ENCODE measurements around the gene NUB1.

The NUB1 gene

GRCh38 chr7:151308791-151309190, 32.8 kb upstream of the NUB1 start:
- no peak overlapping the region for H3K4me3 ChIP-seq (ENCODE audit: insufficient read length, low read depth)
- peaks cover 3% of the 10 kb centered on the region for H3K27me3 ChIP-seq (ENCODE audit: insufficient read depth, insufficient read length)
- peaks cover 5% of the 10 kb centered on the region for H3K4me1 ChIP-seq (ENCODE audit: insufficient read depth, insufficient read length)
- no peak for TF ChIP-seq YY1 (IDR thresholded peaks at IDR 0.05; ENCODE audit: insufficient read depth, insufficient read length)
- TF ChIP-seq SUZ12 (IDR thresholded peaks at IDR 0.05; ENCODE audit: extremely low read depth, insufficient read depth, insufficient read length), result no peak
- no peak for TF ChIP-seq ZNF274 (IDR thresholded peaks at IDR 0.05; ENCODE audit: low read depth, low read length)
- no peak for DNase-seq (ENCODE audit: low read depth, low spot score)
- H3K9me3 ChIP-seq (ENCODE audit: insufficient read depth, low read length), result peaks cover 17% of the 10 kb centered on the region
- no peaks in the 10 kb centered on the region for H3K36me3 ChIP-seq (ENCODE audit: insufficient read depth, insufficient read length, low read length)
- no peak overlapping the region for H3K9ac ChIP-seq (ENCODE audit: insufficient read length, low read depth)

- H3K36me3 ChIP-seq (ENCODE audit: insufficient read depth, insufficient read length, low read length), result no peaks in the 10 kb centered on the region
- H3K9ac ChIP-seq (ENCODE audit: insufficient read length, low read depth), result no peak overlapping the region
- no peak overlapping the region for H3K4me3 ChIP-seq (ENCODE audit: insufficient read length, low read depth)
- no peak for DNase-seq (ENCODE audit: low read depth, low spot score)
- H3K9me3 ChIP-seq (ENCODE audit: insufficient read depth, low read length), result peaks cover 17% of the 10 kb centered on the region
- TF ChIP-seq ZNF274 (IDR thresholded peaks at IDR 0.05; ENCODE audit: low read depth, low read length) (no peak), SUZ12 (IDR thresholded peaks at IDR 0.05; ENCODE audit: extremely low read depth, insufficient read depth, insufficient read length) (no peak), YY1 (IDR thresholded peaks at IDR 0.05; ENCODE audit: insufficient read depth, insufficient read length) (no peak)
- peaks cover 5% of the 10 kb centered on the region for H3K4me1 ChIP-seq (ENCODE audit: insufficient read depth, insufficient read length)
- H3K27me3 ChIP-seq (ENCODE audit: insufficient read depth, insufficient read length), result peaks cover under 1% of the 10 kb centered on the region
These were observed 32.3 kb upstream of the NUB1 start for GRCh38 chr7:151309311-151309710.

- Histone ChIP-seq H3K9me3 (ENCODE audit: insufficient read depth, low read length) (peaks cover 17% of the 10 kb centered on the region), H3K4me3 (ENCODE audit: insufficient read length, low read depth) (no peak overlapping the region), H3K36me3 (ENCODE audit: insufficient read depth, insufficient read length, low read length) (no peaks in the 10 kb centered on the region), H3K4me1 (ENCODE audit: insufficient read depth, insufficient read length) (peaks cover 5% of the 10 kb centered on the region), H3K27me3 (ENCODE audit: insufficient read depth, insufficient read length) (no peaks in the 10 kb centered on the region), H3K9ac (ENCODE audit: insufficient read length, low read depth) (no peak overlapping the region)
- no peak for TF ChIP-seq YY1 (IDR thresholded peaks at IDR 0.05; ENCODE audit: insufficient read depth, insufficient read length)
- no peak for DNase-seq (ENCODE audit: low read depth, low spot score)
These were observed 31.0 kb upstream of the NUB1 start for GRCh38 chr7:151310578-151310977.

GRCh38 chr7:151311294-151311864, 30.2 kb upstream of the NUB1 start:
- Histone ChIP-seq H3K36me3 (ENCODE audit: insufficient read depth, insufficient read length, low read length) (no peaks in the 10 kb centered on the region), H3K4me1 (ENCODE audit: insufficient read depth, insufficient read length) (peaks cover 5% of the 10 kb centered on the region), H3K4me3 (ENCODE audit: insufficient read length, low read depth) (no peak overlapping the region), H3K9me3 (ENCODE audit: insufficient read depth, low read length) (peaks cover 17% of the 10 kb centered on the region), H3K9ac (ENCODE audit: insufficient read length, low read depth) (no peak overlapping the region), H3K27me3 (ENCODE audit: insufficient read depth, insufficient read length) (no peaks in the 10 kb centered on the region)
- TF ChIP-seq YY1 (IDR thresholded peaks at IDR 0.05; ENCODE audit: insufficient read depth, insufficient read length) (no peak), SUZ12 (IDR thresholded peaks at IDR 0.05; ENCODE audit: extremely low read depth, insufficient read depth, insufficient read length) (no peak), ZNF274 (IDR thresholded peaks at IDR 0.05; ENCODE audit: low read depth, low read length) (no peak)
- peak; percentile 57 for DNase-seq (ENCODE audit: low read depth, low spot score)

GRCh38 chr7:151312356-151312755, 29.3 kb upstream of the NUB1 start:
- no peaks in the 10 kb centered on the region for H3K36me3 ChIP-seq (ENCODE audit: insufficient read depth, insufficient read length, low read length)
- DNase-seq (ENCODE audit: low read depth, low spot score), result no peak
- no peak overlapping the region for H3K9ac ChIP-seq (ENCODE audit: insufficient read length, low read depth)
- H3K4me3 ChIP-seq (ENCODE audit: insufficient read length, low read depth), result no peak overlapping the region
- peaks cover 17% of the 10 kb centered on the region for H3K9me3 ChIP-seq (ENCODE audit: insufficient read depth, low read length)
- H3K4me1 ChIP-seq (ENCODE audit: insufficient read depth, insufficient read length), result peaks cover 3% of the 10 kb centered on the region
- no peak for TF ChIP-seq SUZ12 (IDR thresholded peaks at IDR 0.05; ENCODE audit: extremely low read depth, insufficient read depth, insufficient read length)
- no peak for TF ChIP-seq ZNF274 (IDR thresholded peaks at IDR 0.05; ENCODE audit: low read depth, low read length)
- TF ChIP-seq YY1 (IDR thresholded peaks at IDR 0.05; ENCODE audit: insufficient read depth, insufficient read length), result no peak
- H3K27me3 ChIP-seq (ENCODE audit: insufficient read depth, insufficient read length), result no peaks in the 10 kb centered on the region

- no peak overlapping the region for H3K4me3 ChIP-seq (ENCODE audit: insufficient read length, low read depth)
- no peak overlapping the region for H3K9ac ChIP-seq (ENCODE audit: insufficient read length, low read depth)
- no peaks in the 10 kb centered on the region for H3K27me3 ChIP-seq (ENCODE audit: insufficient read depth, insufficient read length)
- TF ChIP-seq ZNF274 (IDR thresholded peaks at IDR 0.05; ENCODE audit: low read depth, low read length), result no peak
- TF ChIP-seq SUZ12 (IDR thresholded peaks at IDR 0.05; ENCODE audit: extremely low read depth, insufficient read depth, insufficient read length), result no peak
- no peak for TF ChIP-seq YY1 (IDR thresholded peaks at IDR 0.05; ENCODE audit: insufficient read depth, insufficient read length)
- H3K9me3 ChIP-seq (ENCODE audit: insufficient read depth, low read length), result peaks cover 17% of the 10 kb centered on the region
- H3K4me1 ChIP-seq (ENCODE audit: insufficient read depth, insufficient read length), result peaks cover 1% of the 10 kb centered on the region
- H3K36me3 ChIP-seq (ENCODE audit: insufficient read depth, insufficient read length, low read length), result no peaks in the 10 kb centered on the region
- no peak for DNase-seq (ENCODE audit: low read depth, low spot score)
These were observed 28.5 kb upstream of the NUB1 start for GRCh38 chr7:151312831-151313809.

- Histone ChIP-seq H3K9ac (ENCODE audit: insufficient read length, low read depth) (no peak overlapping the region), H3K4me3 (ENCODE audit: insufficient read length, low read depth) (no peak overlapping the region), H3K36me3 (ENCODE audit: insufficient read depth, insufficient read length, low read length) (no peaks in the 10 kb centered on the region), H3K9me3 (ENCODE audit: insufficient read depth, low read length) (peaks cover 18% of the 10 kb centered on the region), H3K4me1 (ENCODE audit: insufficient read depth, insufficient read length) (no peaks in the 10 kb centered on the region), H3K27me3 (ENCODE audit: insufficient read depth, insufficient read length) (no peaks in the 10 kb centered on the region)
- DNase-seq (ENCODE audit: low read depth, low spot score), result no peak
- TF ChIP-seq SUZ12 (IDR thresholded peaks at IDR 0.05; ENCODE audit: extremely low read depth, insufficient read depth, insufficient read length) (no peak), YY1 (IDR thresholded peaks at IDR 0.05; ENCODE audit: insufficient read depth, insufficient read length) (no peak), ZNF274 (IDR thresholded peaks at IDR 0.05; ENCODE audit: low read depth, low read length) (no peak)
These were observed 27.8 kb upstream of the NUB1 start for GRCh38 chr7:151313857-151314256.

Measured in NT2/D1 (cell line).